Prostate gland (tissue), 2 donors: ENCODE data around the gene RDH14. TPM values are rescaled to one million over a fixed set of nuclear protein-coding genes. Genes with fewer than 3 reads are reported as not detected.

Experiments used
- DNase-seq: peaks from one replicate; pipeline ENCODE4 v3.0.0-alpha.2; 2019; ENCODE audit warnings: low spot score
- H3K27ac ChIP-seq, 2 donors: fragments of 200-600 bp; sonication (generic); 2 replicates each; pipeline ENCODE4 v1.5.1; 2017 to 2019
- H3K27me3 ChIP-seq: fragments of 200-600 bp; sonication (generic); replicated peaks from 2 replicates; pipeline ENCODE4 v1.5.1; 2019; ENCODE audit not compliant: insufficient read depth
- H3K36me3 ChIP-seq, 2 donors: fragments of 200-600 bp; sonication (generic); 1 replicate in 1 of 2; 2 replicates in 1 of 2; pipeline versions ENCODE4 v1.5.1 to v1.8.1; 2017 to 2019
- H3K4me1 ChIP-seq: fragments of 200-600 bp; sonication (generic); replicated peaks from 2 replicates; pipeline ENCODE4 v1.5.1; 2019
- H3K4me3 ChIP-seq, 2 donors: fragments of 200-600 bp; sonication (generic); 2 replicates each; pipeline ENCODE4 v1.5.1; 2017 to 2019
- H3K9me3 ChIP-seq: fragments of 200-600 bp; sonication (generic); 2 replicates; pipeline ENCODE4 v1.5.1; 2017
- POLR2A ChIP-seq: fragments of 450-650 bp; IDR thresholded peaks from one replicate; pipeline ENCODE4 v1.6.1; 2016; ENCODE audit warnings: antibody characterized with exemption, mild to moderate bottlenecking
- POLR2AphosphoS5 ChIP-seq: sonication (generic); formaldehyde crosslinking; IDR thresholded peaks from one replicate; pipeline ENCODE4 v1.6.1; 2017; ENCODE audit warnings: antibody characterized with exemption
- WGBS: methylation state at CpG from one replicate; pipeline ENCODE4 v1.1.5; 2018; 5-methylcytosine and 5-hydroxymethylcytosine counted together
- intact Hi-C: fragments of 100-400 bp; cut with DNase I; formaldehyde crosslinking; loops from one replicate; pipeline ENCODE4 v1.14.2; 2022
- small RNA-seq, 2 donors: library from RNA; depleted of rRNA; stranded (forward); fragments of <200 nt; gene quantifications; one replicate each; pipeline ENCODE3, GENCODE V24; 2016
- total RNA-seq, 2 donors: library from RNA; depleted of rRNA; stranded (reverse); fragments of >200 nt; gene quantifications; one replicate each; pipeline ENCODE4 v1.1.0, GENCODE V29; 2016
- TF ChIP-seq, protein P1 (sequence below), 4 experiments: fragments of 200-600 bp in 2 of 4; fragments of 450-650 bp in 2 of 4; sonication (generic) in 2 of 4; IDR thresholded peaks; 1 replicate in 3 of 4; 2 replicates in 1 of 4; pipeline ENCODE4 v1.5.1; 2016 to 2019; ENCODE audit warnings: antibody characterized with exemption in 4 of 4, mild to moderate bottlenecking in 2 of 4, moderate library complexity in 2 of 4

RDH14 gene
- total RNA-seq, 2 donors from 2014 or later, result 29.5 to 42.5 TPM

DNA sequence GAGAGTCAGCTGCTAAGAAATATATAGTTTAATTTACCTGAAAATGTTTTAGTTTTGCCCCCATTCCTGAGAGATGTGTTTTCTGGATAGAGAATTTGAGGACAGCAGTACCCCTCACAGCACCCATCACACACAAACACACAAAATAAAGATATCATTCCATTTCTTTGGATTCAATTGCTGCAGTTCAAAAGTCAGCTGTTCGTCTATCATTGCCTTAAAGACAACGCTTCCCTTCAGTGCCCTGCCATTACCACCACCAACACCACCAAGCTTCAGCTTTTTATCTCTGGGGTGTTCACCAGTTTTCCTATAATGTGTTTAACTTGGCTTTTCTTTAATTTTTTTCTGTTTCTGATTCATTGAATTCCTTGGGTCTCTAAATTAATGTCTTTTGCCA lies 49.7 kb downstream of the RDH14 start:
- H3K4me3 ChIP-seq, result no peak overlapping the region
- no peaks in the 10 kb centered on the region for H3K4me1 ChIP-seq
- intact Hi-C loops, result loop anchor here (10.0 kb wide), 1 partner anchor 1244 kb away; no protein-coding TSS in a partner anchor
- TF ChIP-seq POLR2AphosphoS5, result no peak
- no peak for TF ChIP-seq POLR2A
- TF ChIP-seq, protein P1, sequence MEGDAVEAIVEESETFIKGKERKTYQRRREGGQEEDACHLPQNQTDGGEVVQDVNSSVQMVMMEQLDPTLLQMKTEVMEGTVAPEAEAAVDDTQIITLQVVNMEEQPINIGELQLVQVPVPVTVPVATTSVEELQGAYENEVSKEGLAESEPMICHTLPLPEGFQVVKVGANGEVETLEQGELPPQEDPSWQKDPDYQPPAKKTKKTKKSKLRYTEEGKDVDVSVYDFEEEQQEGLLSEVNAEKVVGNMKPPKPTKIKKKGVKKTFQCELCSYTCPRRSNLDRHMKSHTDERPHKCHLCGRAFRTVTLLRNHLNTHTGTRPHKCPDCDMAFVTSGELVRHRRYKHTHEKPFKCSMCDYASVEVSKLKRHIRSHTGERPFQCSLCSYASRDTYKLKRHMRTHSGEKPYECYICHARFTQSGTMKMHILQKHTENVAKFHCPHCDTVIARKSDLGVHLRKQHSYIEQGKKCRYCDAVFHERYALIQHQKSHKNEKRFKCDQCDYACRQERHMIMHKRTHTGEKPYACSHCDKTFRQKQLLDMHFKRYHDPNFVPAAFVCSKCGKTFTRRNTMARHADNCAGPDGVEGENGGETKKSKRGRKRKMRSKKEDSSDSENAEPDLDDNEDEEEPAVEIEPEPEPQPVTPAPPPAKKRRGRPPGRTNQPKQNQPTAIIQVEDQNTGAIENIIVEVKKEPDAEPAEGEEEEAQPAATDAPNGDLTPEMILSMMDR (IDR thresholded peaks at IDR 0.05), result no peak
- H3K27me3 ChIP-seq, result no peaks in the 10 kb centered on the region
- H3K9me3 ChIP-seq, result no peaks in the 10 kb centered on the region
- H3K36me3 ChIP-seq, result no peaks in the 10 kb centered on the region
- H3K27ac ChIP-seq, result no peak overlapping the region
- DNase-seq, result no peak
- 92% methylated on average over 2 of the region's 2 CpGs for WGBS

DNA sequence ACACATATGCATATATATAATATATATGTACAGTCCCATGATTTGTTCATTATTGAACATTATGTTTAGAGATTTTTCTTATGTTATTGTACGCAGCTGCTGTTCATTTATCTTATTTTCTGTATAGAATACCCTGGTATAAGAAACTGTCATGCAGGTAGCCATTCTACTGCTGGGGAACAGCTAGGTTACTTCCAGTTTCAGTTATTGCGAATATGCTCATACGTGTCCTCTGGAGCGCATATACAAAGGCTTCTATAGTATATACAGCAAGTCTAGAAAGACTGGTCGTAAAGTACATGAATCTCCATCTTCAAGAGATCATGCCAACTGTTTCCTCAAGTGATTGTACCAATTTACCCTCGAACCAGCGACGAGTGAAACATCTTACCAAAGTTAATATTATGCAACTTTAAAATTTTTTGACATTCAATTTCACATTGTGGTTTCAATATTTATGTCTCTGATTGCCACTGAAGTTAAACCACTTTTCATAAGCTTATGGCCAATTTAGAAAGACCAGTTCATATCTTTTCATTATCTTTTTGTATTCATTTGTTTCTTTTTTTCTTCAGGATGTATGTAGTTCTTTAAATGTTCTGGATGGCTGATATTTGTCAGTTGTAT lies 53.5 kb downstream of the RDH14 start:
- Histone ChIP-seq H3K9me3 (no peaks in the 10 kb centered on the region), H3K4me3 (no peak overlapping the region), H3K27me3 (no peaks in the 10 kb centered on the region), H3K4me1 (no peaks in the 10 kb centered on the region), H3K36me3 (no peaks in the 10 kb centered on the region), H3K27ac (no peak overlapping the region)
- DNase-seq, result no peak
- intact Hi-C loops, result no loop called here
- WGBS, result 91% methylated on average over 8 of the region's 8 CpGs
- TF ChIP-seq, protein P1 (IDR thresholded peaks at IDR 0.05), result no peak
- TF ChIP-seq POLR2AphosphoS5, result no peak
- no peak for TF ChIP-seq POLR2A

DNA sequence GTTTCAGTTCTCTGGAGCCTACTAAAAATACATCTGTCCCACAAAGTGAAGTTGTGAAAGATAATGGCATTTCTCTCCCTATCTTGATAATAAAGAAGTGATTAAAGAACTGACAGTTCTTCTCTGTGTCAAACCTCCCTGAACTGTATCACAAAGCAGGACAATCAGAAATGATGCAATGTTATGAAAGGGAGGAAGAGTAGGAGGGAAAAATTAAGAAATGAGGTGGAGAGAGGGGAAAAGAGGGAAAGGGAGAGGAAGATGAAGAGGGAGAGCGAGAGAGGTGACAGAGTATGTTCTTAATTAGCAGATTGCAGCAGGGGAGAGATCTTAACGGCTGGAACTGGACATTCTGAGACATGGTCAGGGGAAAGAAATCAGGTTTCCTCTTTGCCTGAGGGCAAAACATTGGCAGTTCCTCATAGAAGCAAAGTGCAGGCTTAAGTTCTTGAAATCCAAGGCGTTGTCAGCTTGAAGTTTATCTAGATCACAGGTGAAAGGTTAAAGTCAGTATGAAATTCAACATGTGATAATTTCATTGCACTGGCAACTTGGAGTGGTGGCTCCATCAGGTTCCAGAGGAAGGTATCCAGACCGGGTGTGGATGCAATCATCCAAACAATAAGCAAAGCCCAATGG lies 54.6 kb downstream of the RDH14 start:
- no peaks in the 10 kb centered on the region for H3K9me3 ChIP-seq
- DNase-seq, result no peak
- H3K36me3 ChIP-seq, result no peaks in the 10 kb centered on the region
- TF ChIP-seq, protein P1 (IDR thresholded peaks at IDR 0.05), result no peak
- TF ChIP-seq POLR2AphosphoS5 (no peak), POLR2A (no peak)
- intact Hi-C loops, result no loop called here
- WGBS, result 61% methylated on average over 4 of the region's 4 CpGs
- H3K4me1 ChIP-seq, result no peaks in the 10 kb centered on the region
- H3K4me3 ChIP-seq, result no peak overlapping the region
- H3K27ac ChIP-seq, result no peak overlapping the region
- H3K27me3 ChIP-seq, result no peaks in the 10 kb centered on the region

Small RNAs within 50 kb of the gene (small RNA-seq; reads per million reads assigned to genes)
- 0 reads per million in 2 donors for gene RNU6-1215P

Other genes starting within 250 kb of the RDH14 start
- gene NT5C1B, start 28.9 kb upstream of the RDH14 start, total RNA-seq, result 1 to 10 TPM in 1 of 2 donors, not detected in 1; 4.8 TPM